SHP77 (cell line): Measurements from ENCODE around the gene BIRC5.
A peak's percentile ranks its signal among the peaks of the same experiment; 100 is the strongest.
"Not testable (repeated sequence)": the region's sequence is repeated elsewhere in the genome, so short reads cannot be mapped to it uniquely, and the experiment has no call there.

ENCODE experiments used
- DNase-seq, 2 experiments: peaks; one replicate each; lab custom pipeline; 2025; lab: John Stamatoyannopoulos, UW

Gene BIRC5

DNA sequence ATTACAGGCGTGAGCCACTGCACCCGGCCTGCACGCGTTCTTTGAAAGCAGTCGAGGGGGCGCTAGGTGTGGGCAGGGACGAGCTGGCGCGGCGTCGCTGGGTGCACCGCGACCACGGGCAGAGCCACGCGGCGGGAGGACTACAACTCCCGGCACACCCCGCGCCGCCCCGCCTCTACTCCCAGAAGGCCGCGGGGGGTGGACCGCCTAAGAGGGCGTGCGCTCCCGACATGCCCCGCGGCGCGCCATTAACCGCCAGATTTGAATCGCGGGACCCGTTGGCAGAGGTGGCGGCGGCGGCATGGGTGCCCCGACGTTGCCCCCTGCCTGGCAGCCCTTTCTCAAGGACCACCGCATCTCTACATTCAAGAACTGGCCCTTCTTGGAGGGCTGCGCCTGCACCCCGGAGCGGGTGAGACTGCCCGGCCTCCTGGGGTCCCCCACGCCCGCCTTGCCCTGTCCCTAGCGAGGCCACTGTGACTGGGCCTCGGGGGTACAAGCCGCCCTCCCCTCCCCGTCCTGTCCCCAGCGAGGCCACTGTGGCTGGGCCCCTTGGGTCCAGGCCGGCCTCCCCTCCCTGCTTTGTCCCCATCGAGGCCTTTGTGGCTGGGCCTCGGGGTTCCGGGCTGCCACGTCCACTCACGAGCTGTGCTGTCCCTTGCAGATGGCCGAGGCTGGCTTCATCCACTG lies at the start of gene BIRC5:
Gene BIRC5 (plus strand): TSS at position 238 of the 690 bp plus-strand sequence. CDS start 64 bp downstream, at position 302.
- peak; percentile 96 to 98 for DNase-seq

- no peak for DNase-seq
These were observed 49.1 kb upstream of the BIRC5 start for GRCh38 chr17:78164748-78165607.

DNA sequence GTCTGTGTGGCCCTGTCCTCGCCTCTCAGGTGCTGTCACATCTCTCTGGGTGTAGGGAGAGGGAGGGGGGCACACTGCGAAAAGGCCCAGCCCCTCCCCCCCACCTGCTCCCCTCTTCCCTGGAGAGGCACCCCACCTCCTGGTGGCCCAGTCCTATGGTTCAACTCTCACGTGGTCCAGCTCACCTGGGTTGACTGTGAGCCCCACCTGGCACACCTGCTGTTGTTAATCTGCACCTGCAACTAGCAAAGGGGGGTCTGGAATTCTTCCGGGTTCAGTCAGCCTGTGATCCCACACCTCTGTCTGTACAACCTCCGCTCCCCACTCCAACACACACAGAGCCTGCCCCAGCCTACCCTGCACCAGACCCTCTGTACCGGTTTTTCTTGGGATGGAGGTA lies 47.6 kb upstream of the BIRC5 start:
- DNase-seq: no peak

DNA sequence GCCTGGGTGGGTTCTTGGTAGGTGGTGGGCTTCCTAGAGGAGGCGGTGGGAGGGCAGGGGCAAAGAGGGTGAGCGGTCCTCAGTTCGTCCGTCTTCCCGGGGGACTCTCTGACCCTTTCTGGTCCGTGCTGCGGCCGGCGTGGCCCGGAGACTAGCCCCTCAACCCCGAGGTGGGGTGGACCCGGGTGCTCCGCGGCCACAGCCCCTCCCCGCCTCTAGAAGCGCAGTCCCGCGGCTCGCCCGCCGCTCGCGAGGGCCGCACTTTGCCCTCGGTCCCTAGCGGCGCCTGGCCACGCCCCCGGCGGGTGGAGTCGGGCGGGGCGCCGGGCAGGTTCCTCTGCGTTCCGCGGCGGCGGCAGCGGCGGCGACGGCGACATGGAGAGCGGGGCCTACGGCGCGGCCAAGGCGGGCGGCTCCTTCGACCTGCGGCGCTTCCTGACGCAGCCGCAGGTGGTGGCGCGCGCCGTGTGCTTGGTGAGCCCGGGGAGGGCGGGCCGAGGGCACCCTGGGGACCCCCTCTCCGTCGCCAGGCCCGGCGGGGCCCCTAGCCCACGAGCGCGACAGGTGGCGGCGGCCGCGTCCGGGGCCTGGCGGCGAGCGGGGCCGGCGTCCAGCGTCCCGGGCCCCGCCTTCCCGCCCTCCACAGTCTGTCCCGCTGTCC lies 45.7 kb upstream of the BIRC5 start, which contains the start of gene SYNGR2:
Gene SYNGR2 (plus strand): TSS at position 340 of the 661 bp plus-strand sequence. CDS start 36 bp downstream, at position 376.
- peak; percentile 47 to 91 for DNase-seq

DNA sequence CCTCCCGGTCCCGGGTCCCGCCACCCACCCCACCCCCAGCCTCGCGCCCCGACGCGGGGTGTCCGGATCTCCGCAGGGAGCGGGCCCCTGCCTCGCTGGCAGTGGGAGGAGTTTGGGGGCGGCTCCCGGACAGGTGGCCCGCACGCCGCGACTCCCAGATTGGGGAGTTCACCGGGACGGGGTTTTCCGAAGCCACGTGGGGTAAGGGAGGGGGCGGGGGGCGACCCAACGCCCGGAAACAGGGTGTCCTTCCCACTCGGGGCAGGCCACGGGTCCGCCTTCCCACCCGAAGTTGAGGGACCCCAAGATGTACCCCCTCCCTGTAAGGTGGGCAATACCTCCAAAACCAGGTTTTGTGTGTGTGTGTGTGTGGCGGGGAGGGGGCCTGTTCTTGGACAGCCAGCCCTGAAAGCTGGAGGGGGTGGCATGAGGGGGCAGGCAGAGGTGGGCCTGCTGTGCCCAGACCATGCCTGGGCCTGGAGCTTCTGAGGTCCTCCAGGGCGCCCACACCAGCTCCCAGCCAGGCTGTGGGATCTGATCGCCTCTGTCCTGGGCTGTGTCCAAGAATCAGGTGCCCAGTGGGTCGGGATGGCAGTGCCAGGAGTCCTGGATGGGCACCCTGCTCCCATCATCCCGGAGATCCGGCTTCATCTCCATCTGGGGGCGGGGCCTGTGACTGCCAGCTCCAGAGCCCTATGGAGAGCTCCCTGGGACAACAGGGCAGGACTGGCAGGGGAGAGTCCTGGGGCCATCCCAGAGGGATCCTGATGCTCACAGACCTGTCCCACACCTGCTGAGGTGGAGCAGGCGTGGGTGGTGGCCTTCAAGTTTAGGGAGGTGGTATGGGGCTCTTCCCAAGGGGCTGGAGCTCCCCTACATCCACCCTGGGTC lies 44.9 kb upstream of the BIRC5 start:
- DNase-seq: peak; percentile 54 to 76

DNA sequence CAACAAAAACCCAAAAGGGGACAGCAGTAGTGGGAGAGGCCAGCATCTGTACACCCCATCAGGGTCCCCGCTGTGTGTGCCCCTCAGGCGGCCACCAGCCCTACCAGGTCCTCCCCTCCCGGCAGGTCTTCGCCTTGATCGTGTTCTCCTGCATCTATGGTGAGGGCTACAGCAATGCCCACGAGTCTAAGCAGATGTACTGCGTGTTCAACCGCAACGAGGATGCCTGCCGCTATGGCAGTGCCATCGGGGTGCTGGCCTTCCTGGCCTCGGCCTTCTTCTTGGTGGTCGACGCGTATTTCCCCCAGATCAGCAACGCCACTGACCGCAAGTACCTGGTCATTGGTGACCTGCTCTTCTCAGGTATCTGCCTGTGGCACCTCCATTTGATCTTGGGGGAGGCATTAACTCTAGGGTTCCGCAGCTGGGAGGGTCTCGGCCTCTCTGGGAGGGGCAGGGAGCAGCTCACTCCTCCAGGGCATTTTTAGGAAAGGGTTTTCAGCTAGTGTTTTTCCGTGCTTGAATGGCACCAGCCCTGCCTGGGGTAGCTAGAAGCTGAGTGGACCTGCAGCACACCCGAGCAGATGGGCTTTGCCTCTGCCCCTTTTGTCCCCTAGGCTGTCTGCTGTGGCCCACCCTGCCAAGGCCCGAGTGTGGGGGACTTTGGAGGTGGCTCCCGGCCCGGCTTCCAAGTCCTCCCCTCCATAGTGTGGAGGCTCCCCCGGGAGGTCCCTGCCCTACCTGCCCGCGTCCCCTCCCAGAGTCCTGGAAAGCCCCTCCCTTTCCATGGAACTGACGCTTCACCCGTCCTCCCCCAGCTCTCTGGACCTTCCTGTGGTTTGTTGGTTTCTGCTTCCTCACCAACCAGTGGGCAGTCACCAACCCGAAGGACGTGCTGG lies 43.1 kb upstream of the BIRC5 start:
- DNase-seq: no peak

DNA sequence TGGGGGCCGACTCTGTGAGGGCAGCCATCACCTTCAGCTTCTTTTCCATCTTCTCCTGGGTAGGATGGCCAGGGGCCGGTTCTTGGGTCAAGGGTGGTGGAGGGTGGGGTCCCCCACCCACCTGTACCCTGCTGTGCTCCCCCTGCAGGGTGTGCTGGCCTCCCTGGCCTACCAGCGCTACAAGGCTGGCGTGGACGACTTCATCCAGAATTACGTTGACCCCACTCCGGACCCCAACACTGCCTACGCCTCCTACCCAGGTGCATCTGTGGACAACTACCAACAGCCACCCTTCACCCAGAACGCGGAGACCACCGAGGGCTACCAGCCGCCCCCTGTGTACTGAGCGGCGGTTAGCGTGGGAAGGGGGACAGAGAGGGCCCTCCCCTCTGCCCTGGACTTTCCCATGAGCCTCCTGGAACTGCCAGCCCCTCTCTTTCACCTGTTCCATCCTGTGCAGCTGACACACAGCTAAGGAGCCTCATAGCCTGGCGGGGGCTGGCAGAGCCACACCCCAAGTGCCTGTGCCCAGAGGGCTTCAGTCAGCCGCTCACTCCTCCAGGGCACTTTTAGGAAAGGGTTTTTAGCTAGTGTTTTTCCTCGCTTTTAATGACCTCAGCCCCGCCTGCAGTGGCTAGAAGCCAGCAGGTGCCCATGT lies 42.3 kb upstream of the BIRC5 start:
- DNase-seq: not testable (repeated sequence)

DNA sequence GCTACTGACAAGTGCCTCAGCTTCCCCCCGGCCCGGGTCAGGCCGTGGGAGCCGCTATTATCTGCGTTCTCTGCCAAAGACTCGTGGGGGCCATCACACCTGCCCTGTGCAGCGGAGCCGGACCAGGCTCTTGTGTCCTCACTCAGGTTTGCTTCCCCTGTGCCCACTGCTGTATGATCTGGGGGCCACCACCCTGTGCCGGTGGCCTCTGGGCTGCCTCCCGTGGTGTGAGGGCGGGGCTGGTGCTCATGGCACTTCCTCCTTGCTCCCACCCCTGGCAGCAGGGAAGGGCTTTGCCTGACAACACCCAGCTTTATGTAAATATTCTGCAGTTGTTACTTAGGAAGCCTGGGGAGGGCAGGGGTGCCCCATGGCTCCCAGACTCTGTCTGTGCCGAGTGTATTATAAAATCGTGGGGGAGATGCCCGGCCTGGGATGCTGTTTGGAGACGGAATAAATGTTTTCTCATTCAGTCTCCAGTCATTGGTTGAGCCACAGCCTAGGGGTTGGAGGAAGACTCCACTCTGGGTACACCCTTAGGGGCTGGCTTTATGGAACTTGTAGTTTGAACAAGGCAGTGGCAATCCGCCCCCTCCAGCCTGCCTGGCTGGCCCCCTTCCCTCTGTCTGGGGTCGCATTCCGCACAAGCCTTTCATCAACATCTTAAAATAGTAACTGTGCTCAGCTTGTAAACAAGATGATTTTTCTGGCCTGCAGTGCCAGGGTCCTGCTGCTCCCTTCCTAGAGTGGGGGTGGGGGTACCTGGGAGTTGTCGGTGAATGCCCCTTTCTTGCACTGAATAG lies 41.6 kb upstream of the BIRC5 start:
- DNase-seq: no peak

- no peak for DNase-seq
These were observed 40.8 kb upstream of the BIRC5 start for GRCh38 chr17:78173097-78173715.

DNA sequence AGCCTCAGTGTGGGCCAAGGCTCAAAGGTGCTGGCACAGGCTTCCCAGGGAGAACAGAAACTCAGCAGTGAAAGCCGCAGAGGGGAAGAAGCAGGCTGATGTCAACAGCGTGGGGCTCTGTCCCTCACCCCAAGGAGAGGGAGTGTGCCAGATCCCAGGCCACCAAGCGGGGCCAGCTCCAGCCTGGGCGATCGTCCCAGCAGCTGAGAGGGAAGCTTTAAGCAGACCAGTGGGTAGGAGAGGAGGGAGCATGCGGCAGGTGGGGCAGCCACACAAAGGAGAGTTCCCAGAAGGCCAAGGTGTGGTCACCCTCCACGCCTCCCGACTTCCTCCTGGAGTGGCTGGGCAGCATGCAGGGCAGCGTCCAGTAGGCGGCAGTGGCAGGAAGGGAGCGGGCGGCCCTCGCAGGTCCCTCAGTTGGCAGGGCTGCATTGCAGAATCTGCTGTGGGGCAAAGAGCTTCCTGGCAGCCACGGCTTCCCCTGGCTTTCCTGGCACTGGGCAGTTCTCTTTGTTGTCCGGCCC lies 39.6 kb upstream of the BIRC5 start:
- peak; percentile 89 to 95 for DNase-seq

DNA sequence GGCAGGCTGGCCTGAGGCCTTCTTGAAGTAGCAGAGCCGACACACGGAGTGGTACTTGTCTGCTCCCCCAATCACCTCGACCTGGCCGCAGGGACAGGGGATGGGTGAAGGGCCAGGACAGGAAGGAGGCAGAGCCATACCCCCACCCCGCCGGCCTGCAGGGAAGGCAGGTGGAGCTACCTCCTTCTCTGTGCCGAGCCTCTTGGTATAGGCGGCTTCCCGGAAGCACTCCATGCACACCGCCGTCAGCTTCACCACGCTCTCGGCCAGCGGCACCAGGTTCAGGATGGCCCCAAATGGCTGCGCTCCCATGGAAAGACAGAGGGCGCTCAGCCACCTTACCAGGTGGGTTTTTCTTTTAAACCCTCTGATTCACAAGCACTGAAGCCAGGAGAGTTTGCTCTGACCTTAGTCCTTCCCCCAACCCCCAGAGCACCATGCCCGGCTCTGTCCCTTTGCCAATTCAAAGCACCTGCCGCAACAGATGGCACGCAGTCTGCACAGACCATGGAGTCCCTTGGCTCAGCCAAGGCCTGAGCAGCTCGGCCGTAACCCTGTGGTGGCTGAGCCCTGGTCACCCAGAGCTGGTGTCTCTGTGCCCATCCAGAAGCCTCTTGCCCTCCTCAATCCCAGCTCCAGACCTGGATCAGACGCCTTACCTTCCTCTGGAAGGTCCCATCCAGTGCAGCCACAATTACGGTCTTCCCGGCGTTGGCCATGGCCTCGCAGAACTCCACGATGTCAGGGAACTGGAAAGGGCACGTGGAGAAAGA lies 39.0 kb upstream of the BIRC5 start:
- peak; percentile 84 to 88 for DNase-seq

GRCh38 chr17:78175643-78175981 lies 38.4 kb upstream of the BIRC5 start:
- DNase-seq: no peak

- DNase-seq: peak; percentile 69 to 78
These were observed 37.5 kb upstream of the BIRC5 start for GRCh38 chr17:78176548-78177025.

DNA sequence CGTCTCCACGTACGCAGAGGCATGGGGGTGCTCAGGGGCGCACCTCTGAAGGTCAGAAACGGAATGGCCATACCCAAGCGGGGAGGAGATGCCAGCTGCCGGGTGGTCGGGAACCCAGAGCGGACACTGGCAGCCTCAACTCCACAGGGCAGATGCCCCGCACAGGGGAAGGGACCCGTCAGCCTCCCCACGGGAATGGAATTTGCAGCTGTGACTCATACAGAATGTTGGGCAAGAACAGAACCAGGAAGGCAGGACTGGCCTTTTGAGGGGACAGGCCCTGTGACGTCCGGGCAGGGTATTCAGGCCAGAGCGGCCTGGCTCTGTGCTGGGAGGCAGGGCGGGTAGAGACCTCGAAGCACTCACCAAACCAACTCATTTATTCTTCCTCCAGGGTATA lies 34.7 kb upstream of the BIRC5 start:
- DNase-seq: no peak

GRCh38 chr17:78180083-78180482 lies 34.0 kb upstream of the BIRC5 start:
- DNase-seq: no peak

DNA sequence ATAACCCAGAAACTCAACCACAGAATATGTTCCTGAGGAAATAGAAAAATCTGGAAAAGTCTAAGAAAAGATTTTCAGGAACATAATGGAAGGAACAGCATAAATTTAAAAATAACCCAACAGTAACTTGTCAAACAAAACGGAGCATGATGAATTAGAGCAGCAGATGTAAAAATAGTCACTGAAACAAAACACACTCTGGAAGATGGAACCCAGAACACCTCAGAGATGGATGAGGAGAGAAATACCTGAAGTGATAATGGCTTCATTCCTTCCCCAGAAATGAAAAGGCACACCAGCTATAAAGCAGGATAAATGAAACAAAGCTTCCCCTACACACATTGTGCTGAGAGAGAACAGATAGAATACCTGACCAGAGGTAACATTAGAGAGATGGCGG lies 33.5 kb upstream of the BIRC5 start:
- no peak for DNase-seq

GRCh38 chr17:78182504-78182903 lies 31.5 kb upstream of the BIRC5 start:
- DNase-seq: no peak

DNA sequence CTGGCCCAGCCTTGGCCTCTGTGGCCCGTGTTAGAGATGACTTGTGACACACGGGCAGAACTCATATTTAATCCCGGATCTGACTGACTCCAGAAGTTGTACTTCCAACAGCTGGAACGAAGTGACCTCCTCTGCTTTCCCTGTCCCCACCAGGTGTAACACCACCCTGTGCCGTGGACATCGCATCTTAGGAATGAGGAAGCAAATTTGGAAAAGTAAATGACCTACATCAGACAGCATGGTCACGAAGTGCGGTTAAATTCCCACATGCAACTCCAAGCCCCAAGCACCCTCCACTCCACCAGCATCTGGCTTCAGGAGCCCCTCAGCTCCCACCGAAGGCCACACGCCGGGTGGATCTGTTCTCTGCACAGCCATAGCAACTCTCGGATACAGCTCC lies 30.1 kb upstream of the BIRC5 start:
- no peak for DNase-seq
